Gastrocnemius medialis (tissue), 4 donors: ENCODE measurements around the gene SLC4A1AP. TPM values are rescaled to one million over a fixed set of nuclear protein-coding genes. Genes with fewer than 3 reads are reported as not detected.

Experiments
- ATAC-seq, 2 donors: fragments of 150-250 bp; one replicate each; pipeline ENCODE4 v1.9.1; 2016
- DNase-seq, 2 donors: peaks; one replicate each; pipeline ENCODE4 v3.0.0-alpha.2; 2019
- H3K27ac ChIP-seq, 4 donors: fragments of 200-600 bp; sonication (generic); 1 replicate in 1 of 4; 2 replicates in 3 of 4; pipeline ENCODE4 v1.5.1; 2016 to 2018; ENCODE audit warnings: mild to moderate bottlenecking in 2 of 4, moderate library complexity in 1 of 4
- H3K27me3 ChIP-seq, 3 donors: fragments of 200-600 bp; sonication (generic) in 2 of 3; 1 replicate in 1 of 3; 2 replicates in 2 of 3; pipeline versions ENCODE4 v1.5.1 to v1.6.0; 2016 to 2019; ENCODE audit warnings: mild to moderate bottlenecking in 1 of 3, moderate library complexity in 1 of 3
- H3K36me3 ChIP-seq, 2 donors: fragments of 200-600 bp; sonication (generic) in 1 of 2; one replicate each; pipeline ENCODE4 v1.5.1; 2017 to 2018
- H3K4me1 ChIP-seq, 2 donors: fragments of 200-600 bp; sonication (generic) in 1 of 2; one replicate each; pipeline ENCODE4 v1.5.1; 2016 to 2017; ENCODE audit warnings: mild to moderate bottlenecking in 2 of 2
- H3K4me3 ChIP-seq, 4 donors: fragments of 200-600 bp; sonication (generic) in 3 of 4; 1 replicate in 1 of 4; 2 replicates in 3 of 4; pipeline ENCODE4 v1.5.1; 2016 to 2019; ENCODE audit warnings: mild to moderate bottlenecking in 2 of 4
- H3K9me3 ChIP-seq, 3 donors: fragments of 200-600 bp; sonication (generic) in 2 of 3; 1 replicate in 1 of 3; 2 replicates in 2 of 3; pipeline ENCODE4 v1.5.1; 2016 to 2019
- POLR2A ChIP-seq, 2 donors: fragments of 450-650 bp; IDR thresholded peaks; one replicate each; pipeline ENCODE4 v1.6.1; 2017; ENCODE audit warnings: antibody characterized with exemption in 2 of 2, mild to moderate bottlenecking in 2 of 2, moderate library complexity in 2 of 2
- in situ Hi-C, 4 donors: fragments of 200-750 bp; cut with MboI; loops; one replicate each; pipeline versions ENCODE4 v1.15.0 to v1.8.0; 2017; ENCODE audit warnings: low sequenced_read_pairs in 4 of 4
- intact Hi-C: fragments of 100-400 bp; cut with DNase I; formaldehyde crosslinking; loops from one replicate; pipeline ENCODE4 v1.15.1; 2023; ENCODE audit warnings: low total_unique reads
- total RNA-seq, 4 donors: library from RNA; depleted of rRNA; stranded (reverse); fragments of >200 nt; gene quantifications; one replicate each; pipeline versions ENCODE4 v1.1.0 to v1.2.3, GENCODE V29; 2016
- TF ChIP-seq, protein P1 (sequence below), 5 experiments: fragments of 450-650 bp in 3 of 5; fragments of 200-600 bp in 2 of 5; sonication (generic) in 2 of 5; IDR thresholded peaks in 4 of 5; conservative IDR thresholded peaks in 1 of 5; 1 replicate in 4 of 5; 2 replicates in 1 of 5; pipeline ENCODE4 v1.5.1; 2016 to 2019; ENCODE audit warnings: antibody characterized with exemption in 5 of 5, mild to moderate bottlenecking in 3 of 5, moderate library complexity in 3 of 5

SLC4A1AP gene
- total RNA-seq, 4 donors from 2014 or later = 32.1 to 44.2 (median 34.6) TPM

GRCh38 chr2:27667446-27667845 is 3.8 kb downstream of the SLC4A1AP start:
- TF ChIP-seq, protein P1, sequence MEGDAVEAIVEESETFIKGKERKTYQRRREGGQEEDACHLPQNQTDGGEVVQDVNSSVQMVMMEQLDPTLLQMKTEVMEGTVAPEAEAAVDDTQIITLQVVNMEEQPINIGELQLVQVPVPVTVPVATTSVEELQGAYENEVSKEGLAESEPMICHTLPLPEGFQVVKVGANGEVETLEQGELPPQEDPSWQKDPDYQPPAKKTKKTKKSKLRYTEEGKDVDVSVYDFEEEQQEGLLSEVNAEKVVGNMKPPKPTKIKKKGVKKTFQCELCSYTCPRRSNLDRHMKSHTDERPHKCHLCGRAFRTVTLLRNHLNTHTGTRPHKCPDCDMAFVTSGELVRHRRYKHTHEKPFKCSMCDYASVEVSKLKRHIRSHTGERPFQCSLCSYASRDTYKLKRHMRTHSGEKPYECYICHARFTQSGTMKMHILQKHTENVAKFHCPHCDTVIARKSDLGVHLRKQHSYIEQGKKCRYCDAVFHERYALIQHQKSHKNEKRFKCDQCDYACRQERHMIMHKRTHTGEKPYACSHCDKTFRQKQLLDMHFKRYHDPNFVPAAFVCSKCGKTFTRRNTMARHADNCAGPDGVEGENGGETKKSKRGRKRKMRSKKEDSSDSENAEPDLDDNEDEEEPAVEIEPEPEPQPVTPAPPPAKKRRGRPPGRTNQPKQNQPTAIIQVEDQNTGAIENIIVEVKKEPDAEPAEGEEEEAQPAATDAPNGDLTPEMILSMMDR (IDR thresholded peaks at IDR 0.05 in 4 of 5, conservative IDR thresholded peaks at IDR 0.05 in 1 of 5) = no peak
- TF ChIP-seq POLR2A (IDR thresholded peaks at IDR 0.05) = no peak
- ATAC-seq (no peak), DNase-seq (no peak)
- peaks cover 24 to 26% of the 10 kb centered on the region in 2 donors for H3K4me1 ChIP-seq
- H3K27me3 ChIP-seq = no peaks in the 10 kb centered on the region
- no peak overlapping the region for H3K27ac ChIP-seq
- no peaks in the 10 kb centered on the region for H3K9me3 ChIP-seq
- intact Hi-C loops (loop anchor here (10.0 kb wide), 1 partner anchor 183 kb away; the partner anchor contains the start of gene IFT172), in situ Hi-C loops (no loop called here)
- peaks cover 3 to 58% of the 10 kb centered on the region in 2 donors for H3K36me3 ChIP-seq
- H3K4me3 ChIP-seq = no peak overlapping the region

DNA sequence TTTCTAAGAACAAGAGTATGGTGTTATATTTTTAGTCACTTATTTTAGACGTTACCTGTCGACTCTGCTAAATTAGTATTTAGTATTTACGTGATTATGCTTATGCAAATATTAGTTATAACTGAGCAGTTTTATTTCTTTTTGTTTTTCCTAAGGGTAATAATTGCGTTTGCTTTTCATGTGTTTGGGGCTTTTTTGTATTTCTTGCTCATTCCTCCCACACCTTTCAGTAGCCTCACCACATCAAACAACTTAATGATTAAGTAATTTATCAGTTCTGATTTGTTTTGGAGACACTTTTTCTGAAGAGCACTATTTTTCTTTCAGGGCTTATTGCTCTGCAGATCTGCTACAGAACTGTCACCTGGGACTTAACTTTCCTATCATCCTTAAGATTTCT is 7.5 kb downstream of the SLC4A1AP start:
- H3K9me3 ChIP-seq = no peaks in the 10 kb centered on the region
- no peak overlapping the region for H3K4me3 ChIP-seq
- ATAC-seq = no peak
- no peaks in the 10 kb centered on the region for H3K27me3 ChIP-seq
- in situ Hi-C loops = no loop called here
- no peak overlapping the region for H3K27ac ChIP-seq
- H3K36me3 ChIP-seq = peaks cover 6 to 69% of the 10 kb centered on the region in 2 donors
- DNase-seq = no peak
- H3K4me1 ChIP-seq = peaks cover 5 to 9% of the 10 kb centered on the region in 2 donors
- intact Hi-C loops = no loop called here
- no peak for TF ChIP-seq POLR2A (IDR thresholded peaks at IDR 0.05)
- TF ChIP-seq, protein P1 (IDR thresholded peaks at IDR 0.05 in 4 of 5, conservative IDR thresholded peaks at IDR 0.05 in 1 of 5) = no peak

DNA sequence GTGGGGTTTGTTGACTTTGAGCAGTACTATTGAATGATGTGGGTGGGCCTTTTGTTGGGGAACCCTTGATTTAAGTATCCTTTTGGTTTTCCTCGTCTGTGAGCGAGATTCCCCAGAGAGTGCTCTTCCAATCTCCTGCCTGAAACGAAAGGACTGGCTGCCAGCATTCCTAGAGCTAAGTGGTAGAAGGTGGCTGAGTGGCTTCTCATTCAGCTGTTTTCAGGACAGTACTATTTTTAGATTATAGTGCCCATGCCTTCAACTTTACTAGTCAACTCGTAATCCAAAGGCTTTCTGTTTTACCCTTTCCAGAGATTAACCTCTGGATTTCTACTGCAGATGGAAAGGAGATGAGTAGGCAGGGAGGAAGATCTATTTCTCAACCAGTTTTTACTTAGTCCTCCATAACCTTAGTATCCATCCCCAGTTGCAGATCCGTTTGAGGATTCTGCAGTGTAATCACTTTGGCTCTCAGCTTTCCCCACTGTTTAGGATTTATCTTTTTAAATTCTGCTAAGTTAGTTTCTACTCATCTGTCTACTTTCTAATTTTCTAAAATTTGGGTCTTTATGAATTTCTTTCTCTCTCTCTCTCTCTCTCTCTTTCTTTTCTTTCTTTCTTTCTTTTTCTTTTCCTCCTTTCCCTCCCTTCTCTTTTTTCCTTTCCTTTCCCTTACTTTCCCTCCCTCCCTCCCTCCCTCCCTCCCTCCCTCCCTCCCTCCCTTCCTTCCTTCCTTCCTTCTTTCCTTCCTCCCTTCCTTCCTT is 9.2 kb downstream of the SLC4A1AP start:
- Histone ChIP-seq H3K4me3 (no peak overlapping the region), H3K27ac (peak overlapping the region in 3 of 4 donors; percentile 50 to 63 (median 60)), H3K9me3 (no peaks in the 10 kb centered on the region), H3K36me3 (peaks cover 3 to 70% of the 10 kb centered on the region in 2 donors), H3K4me1 (peaks cover 5 to 9% of the 10 kb centered on the region in 2 donors), H3K27me3 (no peaks in the 10 kb centered on the region)
- DNase-seq (no peak), ATAC-seq (peak; percentile 80 to 92)
- no peak for TF ChIP-seq POLR2A (IDR thresholded peaks at IDR 0.05)
- TF ChIP-seq, protein P1 (IDR thresholded peaks at IDR 0.05 in 4 of 5, conservative IDR thresholded peaks at IDR 0.05 in 1 of 5) = no peak
- in situ Hi-C loops = no loop called here
- intact Hi-C loops = no loop called here

DNA sequence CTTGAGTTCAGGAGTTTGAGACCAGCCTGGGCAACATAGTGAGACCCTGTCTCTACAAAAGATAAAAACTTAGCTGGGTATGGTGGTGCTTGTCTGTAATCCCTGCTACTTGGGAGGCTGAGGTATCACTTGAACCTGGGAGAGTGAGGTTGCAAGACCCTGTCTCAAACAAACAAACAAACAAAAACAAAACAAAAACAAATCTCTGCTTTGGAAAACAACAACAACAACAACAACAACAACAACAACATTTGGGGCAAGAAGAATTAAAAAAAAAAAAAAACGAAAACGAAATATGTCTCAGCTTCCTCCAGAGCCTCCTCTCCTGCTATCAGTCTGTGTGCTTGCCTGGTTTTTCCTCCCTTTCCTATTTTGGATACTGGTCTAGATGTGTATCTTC is 16.9 kb downstream of the SLC4A1AP start:
- intact Hi-C loops = loop anchor here (10.0 kb wide), 1 partner anchor 1504 kb away; no protein-coding TSS in a partner anchor
- DNase-seq = no peak

More for the DNA sequence above, 16.9 kb downstream of the SLC4A1AP start:
- peaks cover 2 to 57% of the 10 kb centered on the region in 2 donors for H3K36me3 ChIP-seq
- no peak overlapping the region for H3K27ac ChIP-seq
- no peak overlapping the region for H3K4me3 ChIP-seq
- H3K4me1 ChIP-seq = no peaks in the 10 kb centered on the region
- in situ Hi-C loops = no loop called here
- H3K9me3 ChIP-seq = no peaks in the 10 kb centered on the region
- no peaks in the 10 kb centered on the region for H3K27me3 ChIP-seq
- no peak for ATAC-seq
- TF ChIP-seq POLR2A (IDR thresholded peaks at IDR 0.05) = no peak
- TF ChIP-seq, protein P1 (IDR thresholded peaks at IDR 0.05 in 4 of 5, conservative IDR thresholded peaks at IDR 0.05 in 1 of 5) = no peak
